GM18520 (cell line): Measurements from ENCODE around the gene FBXO47.

ENCODE experiments used
- ATAC-seq: cut with Tn5 transposase; IDR thresholded peaks from one replicate; pipeline ENCODE4 v1.9.1; 2021; ENCODE audit not compliant: unreplicated experiment

Gene FBXO47, protein sequence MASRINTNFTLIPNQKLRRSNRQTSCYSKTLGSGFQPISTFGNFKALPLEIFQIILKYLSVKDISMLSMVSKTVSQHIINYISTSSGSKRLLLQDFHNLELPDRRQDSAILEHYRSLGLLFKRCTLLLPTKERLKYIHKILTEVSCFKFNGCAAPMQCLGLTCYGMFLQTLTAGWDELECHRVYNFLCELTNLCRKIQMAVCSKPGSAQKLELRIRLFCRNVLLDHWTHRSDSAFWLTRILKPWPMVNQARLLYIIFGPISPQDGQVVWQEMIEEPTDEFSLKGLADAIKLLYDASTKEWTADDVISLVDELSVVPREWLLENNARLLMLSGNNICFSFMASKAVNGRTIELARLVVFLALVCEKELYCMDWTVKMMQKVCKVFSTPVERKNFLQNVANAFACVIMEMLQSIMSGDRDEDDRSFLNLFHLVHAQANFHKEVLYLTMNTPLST

DNA sequence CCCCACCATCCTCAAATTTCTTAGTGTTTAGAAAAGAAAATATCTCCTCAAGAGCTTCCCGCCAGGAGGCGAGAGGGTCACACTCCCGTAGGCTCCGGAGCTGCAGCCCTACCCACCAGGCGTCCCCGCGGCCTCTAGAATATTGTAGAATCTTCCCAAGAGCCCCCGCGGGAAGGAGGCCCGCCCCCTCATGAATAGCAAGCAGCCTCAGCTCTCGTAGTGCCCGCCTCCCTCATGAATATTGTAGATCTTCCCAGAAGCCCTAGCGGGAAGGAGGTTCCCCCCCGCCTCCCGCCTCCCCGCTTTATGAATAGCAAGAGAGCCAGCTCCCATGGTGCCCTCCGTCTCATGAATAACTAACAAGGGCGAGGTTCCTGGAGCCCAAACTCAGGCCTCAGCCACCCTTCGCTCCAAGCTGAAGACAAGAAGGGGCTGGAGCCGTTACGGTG is at the start of gene FBXO47:
TSS of gene FBXO47 (minus strand) at position 114 of the 449 bp plus-strand sequence. CDS start 4,378 bp downstream, outside the sequence.
- no peak for ATAC-seq

- no peak for ATAC-seq
Measured at GRCh38 chr17:39016193-39017153, 49.3 kb upstream of the FBXO47 start.

GRCh38 chr17:39015546-39015935 is 48.3 kb upstream of the FBXO47 start:
- ATAC-seq = no peak

DNA sequence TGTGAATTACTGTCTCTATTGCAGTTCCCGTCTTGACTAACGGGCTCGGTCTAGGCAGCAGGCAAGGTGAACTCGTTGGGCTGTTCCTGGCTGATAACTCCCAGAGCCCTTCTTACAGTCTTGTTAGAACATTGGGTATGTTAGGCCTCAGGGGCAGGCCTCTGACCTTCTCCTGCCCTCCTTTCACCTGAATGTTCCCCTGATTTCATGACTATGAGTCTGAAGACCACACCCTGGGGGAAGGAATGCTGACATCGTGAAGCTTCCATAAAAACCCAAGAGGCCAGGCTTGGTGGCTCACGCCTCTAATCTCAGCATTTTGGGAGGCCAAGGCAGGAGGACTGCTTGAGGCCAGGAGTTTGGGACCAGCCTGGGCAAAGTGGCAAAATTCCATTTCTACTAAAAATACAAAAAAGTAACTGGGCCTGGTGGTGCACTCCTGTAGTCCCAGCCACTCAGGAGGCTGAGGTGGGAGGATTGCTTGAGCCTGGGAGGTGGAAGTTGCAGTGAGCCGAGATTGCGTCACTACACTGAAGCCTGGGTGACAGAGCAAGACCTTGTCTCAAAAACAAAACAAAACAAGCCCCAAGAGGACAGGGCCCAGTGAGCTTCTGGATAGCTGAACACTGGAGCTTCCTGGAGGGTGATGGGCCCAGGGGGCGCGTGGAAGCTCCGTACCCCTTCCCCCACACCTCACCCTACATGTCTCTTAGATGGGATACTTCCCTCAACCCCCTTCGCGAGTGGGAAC is 47.8 kb upstream of the FBXO47 start:
- ATAC-seq = no peak

DNA sequence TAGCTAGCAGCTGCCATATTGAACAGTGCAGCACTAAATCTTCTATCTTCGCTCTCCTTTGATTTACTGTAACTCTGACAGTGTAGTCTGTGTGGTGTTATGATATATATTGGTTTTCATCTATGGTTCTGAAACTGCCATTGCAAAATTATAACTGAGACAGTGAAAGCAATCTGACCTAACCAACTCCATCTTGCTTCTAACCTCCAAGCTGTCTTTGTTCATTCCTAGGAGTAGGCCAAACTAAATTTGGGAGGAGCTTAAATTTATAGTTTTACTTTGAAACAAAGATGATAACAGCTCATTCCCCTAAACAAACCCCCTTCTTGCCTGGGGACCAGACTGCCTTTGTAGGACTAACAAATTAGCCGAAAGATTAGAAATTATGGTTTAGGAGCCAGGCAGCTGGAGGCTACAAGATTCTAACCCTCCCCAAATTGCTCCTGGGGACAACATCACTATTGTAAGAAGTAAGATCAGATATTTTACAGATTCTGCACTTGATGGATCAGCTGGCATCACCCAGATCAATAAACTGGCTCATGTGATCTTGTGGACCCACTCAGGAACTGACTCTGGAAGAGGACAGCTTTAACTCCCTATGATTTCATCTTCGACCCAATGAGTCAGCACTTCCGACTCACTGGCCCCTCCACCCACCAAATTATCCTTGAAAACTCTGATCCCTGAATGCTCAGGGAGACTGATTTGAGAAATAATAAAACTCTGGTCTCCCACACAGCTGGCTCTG is 47.0 kb upstream of the FBXO47 start:
- ATAC-seq = no peak

DNA sequence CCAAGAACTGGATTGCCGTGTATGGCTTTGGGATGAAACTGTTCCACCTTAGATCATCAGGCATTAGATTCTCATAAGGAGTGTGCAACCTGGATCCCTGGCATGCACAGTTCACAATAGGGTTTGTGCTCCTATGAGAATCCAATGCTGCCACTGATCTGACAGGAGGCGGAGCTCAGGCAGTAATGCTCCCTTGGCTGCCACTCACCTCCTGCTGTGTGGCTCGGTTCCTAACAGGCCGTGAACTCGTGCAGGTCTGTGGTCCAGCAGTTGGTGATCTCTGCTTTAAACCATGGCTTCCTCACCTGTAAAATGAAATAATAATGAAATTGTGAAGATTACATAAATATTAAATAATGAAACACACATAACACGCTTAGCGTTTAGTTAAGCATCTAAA is 45.5 kb upstream of the FBXO47 start:
- ATAC-seq = no peak

DNA sequence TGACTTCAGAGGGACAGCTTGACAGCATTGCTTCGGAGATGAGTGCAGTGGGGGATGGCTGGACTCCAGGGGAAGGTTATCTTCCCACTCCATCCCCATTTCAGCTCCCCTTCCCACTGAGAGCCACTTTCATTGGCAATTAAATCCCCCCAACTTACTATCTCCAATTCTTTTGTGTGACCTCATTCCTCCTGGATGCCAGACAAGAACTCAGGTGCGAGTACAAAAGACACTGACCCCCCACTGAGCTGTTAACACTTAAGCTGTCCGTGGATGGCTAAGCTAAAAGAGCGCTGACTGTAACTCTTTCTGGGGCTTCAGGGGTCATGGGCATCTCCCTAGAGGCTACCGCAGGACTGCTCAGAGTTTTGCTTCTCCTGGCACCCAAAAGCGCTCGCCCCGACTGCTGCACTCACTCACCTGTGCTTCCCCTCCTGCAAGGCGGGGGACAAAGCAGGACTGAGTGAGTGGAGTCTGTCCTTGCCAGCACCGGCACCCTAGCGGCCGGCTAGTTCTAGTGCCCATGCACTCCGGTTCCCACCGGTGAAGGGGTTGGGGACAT is 44.8 kb upstream of the FBXO47 start:
- no peak for ATAC-seq

GRCh38 chr17:39009581-39010001 is 42.4 kb upstream of the FBXO47 start:
- no peak for ATAC-seq

GRCh38 chr17:39008633-39009032 is 41.4 kb upstream of the FBXO47 start:
- ATAC-seq = no peak

GRCh38 chr17:39002991-39003715 is 36.0 kb upstream of the FBXO47 start:
- ATAC-seq = no peak

DNA sequence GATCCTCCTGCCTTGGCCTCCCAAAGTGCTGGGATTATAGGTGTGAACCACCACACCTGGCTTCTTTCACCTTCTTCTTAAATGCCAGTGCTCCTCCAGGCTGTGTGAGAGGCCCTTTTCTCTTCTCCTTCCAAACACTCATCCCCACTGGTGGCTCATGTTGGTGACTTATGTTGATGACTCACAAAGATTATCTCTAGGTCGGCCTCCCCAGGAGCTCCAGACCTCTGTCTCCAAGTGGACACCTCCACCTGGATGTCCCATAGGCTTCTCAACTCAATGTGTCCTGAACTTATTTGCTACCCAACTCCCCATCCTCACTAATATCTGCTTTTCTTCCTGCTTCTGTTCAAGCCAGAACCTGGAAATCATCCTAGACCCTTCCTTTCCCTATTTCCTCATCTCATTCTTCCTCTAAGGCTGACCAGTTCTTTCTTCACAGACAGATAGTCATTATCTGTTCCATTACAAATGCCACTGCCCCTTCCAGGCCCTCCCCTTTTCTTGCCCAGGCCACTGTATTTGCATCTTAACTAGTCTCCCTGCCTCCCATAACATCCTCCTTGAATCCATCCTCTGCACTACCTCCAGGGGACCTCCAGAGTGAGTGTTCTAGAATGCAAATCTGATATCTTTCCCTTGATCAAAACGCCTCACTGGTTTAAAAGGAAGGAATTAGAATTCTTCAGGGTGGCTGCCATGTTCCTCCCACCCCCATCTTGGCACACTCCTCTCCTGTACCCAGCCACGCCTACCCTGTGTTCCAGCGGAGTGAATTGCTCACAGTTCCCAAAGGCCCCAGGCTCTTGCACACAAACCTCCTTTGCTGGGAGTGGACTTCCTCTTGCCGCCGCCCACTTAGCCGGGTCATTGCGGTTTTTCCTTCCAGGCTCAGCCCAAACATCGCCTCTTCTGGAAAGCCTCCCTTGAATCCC is 34.8 kb upstream of the FBXO47 start:
- no peak for ATAC-seq

DNA sequence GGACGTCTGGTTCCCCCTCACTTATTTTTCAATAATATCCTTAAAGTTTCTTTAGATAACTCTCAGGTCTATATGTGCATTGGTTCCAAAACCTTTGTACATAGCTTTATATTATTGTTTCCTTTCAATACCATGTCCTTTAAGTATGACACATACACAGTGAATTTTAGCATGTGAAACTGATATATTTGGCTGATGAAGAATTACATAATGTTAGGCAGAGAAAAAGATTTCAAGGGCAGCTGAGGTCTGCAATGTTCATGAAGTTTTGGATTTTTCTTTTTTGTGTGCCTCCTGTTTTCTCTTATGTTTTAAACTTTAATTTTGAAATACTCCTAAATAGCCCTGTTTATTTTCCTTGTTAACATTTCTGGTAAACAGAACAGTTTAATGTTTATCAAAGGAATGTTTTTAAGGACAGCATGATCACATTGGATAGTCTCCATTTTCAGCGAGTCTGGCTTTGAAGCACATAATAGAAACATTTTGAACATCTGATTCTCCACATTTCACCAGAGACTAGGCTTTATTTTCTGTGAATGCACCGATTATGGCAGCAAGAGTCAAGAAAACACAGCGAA is 32.9 kb upstream of the FBXO47 start:
- no peak for ATAC-seq

DNA sequence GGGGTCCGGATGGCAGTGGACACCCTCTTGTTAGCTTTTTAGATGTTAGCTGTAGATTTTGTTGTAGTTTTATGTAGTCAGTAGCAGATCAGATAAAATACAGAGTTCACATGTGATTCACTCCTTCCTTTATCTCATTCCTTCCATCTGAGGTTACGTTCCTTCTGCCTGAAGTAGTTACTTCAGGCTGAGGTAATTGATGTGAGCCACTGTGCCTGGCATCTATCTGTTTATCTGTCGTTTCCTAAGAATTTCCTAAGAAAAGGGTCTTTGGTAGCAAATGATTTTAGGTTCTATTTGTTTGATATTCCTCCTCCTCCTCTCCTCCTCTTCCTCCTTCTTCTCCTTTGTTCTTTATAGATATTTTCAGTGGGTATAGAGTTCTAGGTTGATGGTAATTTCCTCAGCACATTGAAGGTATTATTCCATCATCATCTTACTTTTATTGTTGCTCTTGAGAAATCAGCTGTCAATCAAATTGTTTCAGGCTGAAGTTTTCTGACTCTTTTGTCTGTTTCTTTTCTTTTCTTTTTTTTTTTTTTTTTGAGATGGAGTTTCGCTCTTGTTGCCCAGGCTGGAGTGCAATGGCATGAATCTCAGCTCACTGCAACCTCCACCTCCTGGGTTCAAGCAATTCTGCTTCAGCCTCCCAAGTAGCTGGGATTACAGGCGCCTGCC is 29.6 kb upstream of the FBXO47 start:
- ATAC-seq = no peak

GRCh38 chr17:38994026-38994425 is 26.8 kb upstream of the FBXO47 start:
- no peak for ATAC-seq

DNA sequence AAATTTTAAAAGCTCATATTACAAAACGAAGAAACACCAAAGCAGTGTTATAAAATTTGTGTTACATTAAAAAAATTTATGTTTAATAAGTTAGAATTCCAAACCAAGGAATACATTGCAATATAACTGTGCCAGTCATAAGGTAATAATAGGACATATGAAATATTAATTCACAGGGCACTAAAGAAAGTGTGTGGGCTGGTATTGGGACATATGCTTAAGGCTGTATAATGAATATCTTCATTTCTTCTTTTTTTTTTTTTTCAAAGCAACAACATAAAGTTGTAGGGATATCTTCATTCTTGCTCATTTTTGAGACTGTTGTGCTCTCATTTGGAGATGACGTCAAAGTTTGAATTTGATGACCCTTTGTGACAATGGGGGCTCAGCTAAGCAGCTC is 17.5 kb upstream of the FBXO47 start:
- ATAC-seq = no peak

DNA sequence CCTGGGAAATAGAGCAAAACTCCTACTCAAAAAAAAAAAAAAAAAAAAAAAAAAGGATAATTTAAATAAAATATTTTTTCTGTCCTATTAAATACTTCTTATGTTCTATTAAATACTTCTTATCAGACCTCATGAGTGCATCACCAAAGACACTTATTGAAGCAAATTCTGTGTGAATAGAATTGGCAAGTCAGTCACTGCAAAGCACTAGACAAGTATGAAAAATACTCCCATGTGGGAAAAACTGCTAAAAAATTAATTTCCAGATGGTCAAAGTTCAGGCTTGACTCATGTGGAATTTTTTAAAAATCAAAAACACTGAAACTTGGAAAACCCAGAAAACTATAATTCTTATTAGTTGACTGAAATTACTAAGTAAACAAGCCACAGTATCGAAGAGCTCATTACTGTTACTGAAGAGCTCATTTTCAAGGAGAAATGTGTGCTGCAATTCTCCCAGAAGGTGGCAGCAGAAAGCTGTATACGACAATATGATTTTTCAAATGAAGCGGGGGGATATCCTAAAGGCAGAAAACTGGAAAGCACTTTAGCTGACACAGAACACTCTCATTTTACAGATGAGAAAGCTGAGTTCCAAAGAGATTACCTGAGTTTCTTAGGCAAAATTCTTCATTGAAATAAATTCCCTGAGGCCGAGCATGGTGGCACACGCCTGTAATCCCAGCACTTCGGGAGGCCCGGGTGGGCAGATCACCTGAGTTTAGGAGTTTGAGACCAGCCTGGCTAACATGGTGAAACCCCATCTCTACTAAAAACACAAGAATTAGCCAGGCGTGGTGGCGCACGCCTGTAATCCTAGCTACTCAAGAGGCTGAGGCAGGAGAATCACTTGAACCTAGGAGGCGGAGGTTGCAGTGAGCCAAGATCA is 15.9 kb upstream of the FBXO47 start:
- no peak for ATAC-seq
